GM23338 (cell line): ENCODE results near the gene PDIA5. TPM values are rescaled to one million over a fixed set of nuclear protein-coding genes. Genes with fewer than 3 reads are reported as not detected.

Experiments
- ATAC-seq: fragments of 200-7000 bp; cut with Tn5 transposase; 3 replicates; pipeline ENCODE4 v1.9.1; 2020
- DNase-seq: peaks from one replicate; pipeline ENCODE4 v3.0.0-alpha.2; 2015; ENCODE audit warnings: low spot score
- H2AFZ ChIP-seq: fragments of 200-600 bp; sonication (generic); 2 replicates; pipeline ENCODE4 v1.8.0; 2016; ENCODE audit warnings: antibody characterized with exemption, mild to moderate bottlenecking, moderate library complexity
- H3F3A ChIP-seq: fragments of 200-600 bp; sonication (generic); replicated peaks from 2 replicates; pipeline ENCODE4 v1.8.0; 2017; ENCODE audit warnings: antibody characterized with exemption, mixed run types, low read depth
- H3K27ac ChIP-seq: fragments of 200-600 bp; sonication (generic); 2 replicates; pipeline ENCODE4 v1.6.1; 2016; ENCODE audit warnings: low read depth
- H3K27me3 ChIP-seq: fragments of 200-600 bp; sonication (generic); 2 replicates; pipeline ENCODE4 v1.8.0; 2016; ENCODE audit warnings: mild to moderate bottlenecking, mixed run types, moderate library complexity; ENCODE audit not compliant: insufficient read depth
- H3K36me3 ChIP-seq: fragments of 200-600 bp; sonication (generic); 2 replicates; pipeline ENCODE4 v1.8.0; 2016; ENCODE audit warnings: mild to moderate bottlenecking; ENCODE audit not compliant: insufficient read depth
- H3K4me1 ChIP-seq: fragments of 200-600 bp; sonication (generic); 2 replicates; pipeline ENCODE4 v1.8.0; 2016; ENCODE audit warnings: mild to moderate bottlenecking, moderate library complexity; ENCODE audit not compliant: insufficient read depth
- H3K4me2 ChIP-seq: fragments of 200-600 bp; sonication (generic); 2 replicates; pipeline ENCODE4 v1.7.1; 2017; ENCODE audit warnings: mixed run types
- H3K4me3 ChIP-seq: fragments of 200-600 bp; sonication (generic); 2 replicates; pipeline ENCODE4 v1.6.1; 2016; ENCODE audit warnings: mixed run types
- H3K79me2 ChIP-seq: fragments of 200-600 bp; sonication (generic); replicated peaks from 2 replicates; pipeline ENCODE4 v1.8.0; 2017; ENCODE audit warnings: mild to moderate bottlenecking; ENCODE audit not compliant: insufficient read depth
- H3K9me2 ChIP-seq: fragments of 200-600 bp; sonication (generic); 2 replicates; pipeline ENCODE4 v1.8.0; 2017; ENCODE audit not compliant: insufficient read depth
- H4K20me1 ChIP-seq: fragments of 200-600 bp; sonication (generic); replicated peaks from 2 replicates; pipeline ENCODE4 v1.8.0; 2017; ENCODE audit warnings: mild to moderate bottlenecking; ENCODE audit not compliant: insufficient read depth
- H3K27ac Mint-ChIP-seq: 2 replicates; pipeline ENCODE4 v1.8.0; 2020; ENCODE audit warnings: inconsistent platforms, mild to moderate bottlenecking, moderate library complexity, mixed read lengths
- H3K27me3 Mint-ChIP-seq: 3 replicates; pipeline ENCODE4 v1.8.0; 2022; ENCODE audit warnings: low read depth, mild to moderate bottlenecking, moderate library complexity, mixed read lengths, inconsistent platforms; ENCODE audit not compliant: insufficient read depth, poor library complexity
- H3K36me3 Mint-ChIP-seq: 3 replicates; pipeline ENCODE4 v1.8.0; 2021; ENCODE audit warnings: low read depth, mild to moderate bottlenecking, inconsistent platforms, moderate library complexity, mixed read lengths
- H3K4me1 Mint-ChIP-seq: 3 replicates; pipeline ENCODE4 v1.8.0; 2020; ENCODE audit warnings: mild to moderate bottlenecking, inconsistent platforms, mixed read lengths
- H3K4me3 Mint-ChIP-seq: 3 replicates; pipeline ENCODE4 v1.8.0; 2021; ENCODE audit warnings: moderate library complexity, mild to moderate bottlenecking, inconsistent platforms, mixed read lengths
- H3K9me3 Mint-ChIP-seq: 3 replicates; pipeline ENCODE4 v1.8.0; 2020; ENCODE audit warnings: moderate library complexity, mild to moderate bottlenecking, inconsistent platforms, mixed read lengths
- CREB1 ChIP-seq: fragments of 250-450 bp; sonication (Bioruptor Pico); IDR thresholded peaks from 2 replicates; pipeline ENCODE4 v1.5.0; 2020; ENCODE audit warnings: low read depth, mild to moderate bottlenecking, moderate library complexity
- CTCF ChIP-seq, 2 experiments: fragments of 200-600 bp in 1 of 2; sonication (generic) in 1 of 2; conservative IDR thresholded peaks; 2 replicates each; pipeline versions ENCODE4 v1.5.1 to v1.6.1; 2016 to 2017; ENCODE audit warnings: antibody characterized with exemption in 2 of 2, low read depth in 2 of 2, mild to moderate bottlenecking in 2 of 2, moderate library complexity in 1 of 2
- ETS1 ChIP-seq: IDR thresholded peaks from 2 replicates; pipeline ENCODE4 v1.6.1; 2016; ENCODE audit warnings: antibody characterized with exemption
- EZH2 ChIP-seq: fragments of 200-600 bp; sonication (generic); IDR thresholded peaks from one replicate; pipeline ENCODE4 v1.8.0; 2017; ENCODE audit warnings: antibody characterized with exemption, mild to moderate bottlenecking, low read depth; ENCODE audit not compliant: unreplicated experiment
- EZH2phosphoT487 ChIP-seq: fragments of 200-600 bp; sonication (generic); IDR thresholded peaks from one replicate; pipeline ENCODE4 v1.8.1; 2018; ENCODE audit warnings: antibody characterized with exemption; ENCODE audit not compliant: unreplicated experiment
- JUNB ChIP-seq: IDR thresholded peaks from one replicate; pipeline ENCODE4 v1.6.1; 2016; ENCODE audit warnings: antibody characterized with exemption; ENCODE audit not compliant: unreplicated experiment
- NANOG ChIP-seq: IDR thresholded peaks from 2 replicates; pipeline ENCODE4 v1.6.1; 2016; ENCODE audit warnings: antibody characterized with exemption, borderline replicate concordance
- POLR2AphosphoS5 ChIP-seq: IDR thresholded peaks from 2 replicates; pipeline ENCODE4 v1.6.1; 2016; ENCODE audit warnings: antibody characterized with exemption, low read depth
- STAT1 ChIP-seq: IDR thresholded peaks from one replicate; pipeline ENCODE4 v1.6.1; 2016; ENCODE audit warnings: antibody characterized with exemption; ENCODE audit not compliant: unreplicated experiment
- ZNF114 ChIP-seq: fragments of 250-450 bp; sonication (Bioruptor Pico); IDR thresholded peaks from 2 replicates; pipeline ENCODE4 v1.5.0; 2020; ENCODE audit warnings: mild to moderate bottlenecking, moderate library complexity
- ZNF331 ChIP-seq: fragments of 250-450 bp; sonication (Bioruptor Pico); IDR thresholded peaks from 2 replicates; pipeline ENCODE4 v1.5.0; 2020; ENCODE audit warnings: low read depth, mild to moderate bottlenecking, moderate library complexity
- ZNF462 ChIP-seq: fragments of 250-450 bp; sonication (Bioruptor Pico); IDR thresholded peaks from 2 replicates; pipeline ENCODE4 v1.5.0; 2020; ENCODE audit warnings: mild to moderate bottlenecking, moderate library complexity
- polyA plus RNA-seq: library from polyadenylated mRNA; unstranded; fragments of >200 nt; fragmentation: Nextera tagmentation; extraction: Ambion mirVana; gene quantifications from 2 replicates; pipeline ENCODE4 v1.2.1, GENCODE V29; 2016
- total RNA-seq: library from RNA; depleted of rRNA; stranded (reverse); fragments of >200 nt; shearing (Covaris generic); gene quantifications from 2 replicates; pipeline ENCODE4 v1.2.3, GENCODE V29; 2014

The PDIA5 gene
- total and polyA plus RNA-seq, 2 experiments from 2014 or later = 22.9 to 28.1 TPM

GRCh38 chr3:123155471-123156011, 88.7 kb downstream of the PDIA5 start:
- no peak overlapping the region for H2AFZ ChIP-seq
- no peak overlapping the region for H3K4me2 ChIP-seq
- no peak overlapping the region for H3K4me3 ChIP-seq
- no peak for DNase-seq
- H3K9me3 Mint-ChIP-seq = no peaks in the 10 kb centered on the region; the same call in 2 of the 3 replicates
- peaks cover 2% of the 10 kb centered on the region for H3K27me3 Mint-ChIP-seq
- H3K4me1 Mint-ChIP-seq = peaks cover 2% of the 10 kb centered on the region; the same call in 2 of the 3 replicates
- H3K4me3 Mint-ChIP-seq = no peak overlapping the region
- H3K27ac Mint-ChIP-seq = no peak overlapping the region; the same call in 1 of the 2 replicates
- peaks cover 9% of the 10 kb centered on the region for H3K36me3 Mint-ChIP-seq
- no peaks in the 10 kb centered on the region for H3K27me3 ChIP-seq
- H3K79me2 ChIP-seq = no peaks in the 10 kb centered on the region
- no peaks in the 10 kb centered on the region for H3F3A ChIP-seq
- H3K36me3 ChIP-seq = peaks cover 4% of the 10 kb centered on the region; the same call in 1 of the 2 replicates
- no peaks in the 10 kb centered on the region for H3K4me1 ChIP-seq
- H3K27ac ChIP-seq = no peak overlapping the region
- no peak for ATAC-seq
- TF ChIP-seq ZNF114 (CRISPR knock-in tag) (no peak), EZH2 (no peak), ZNF331 (CRISPR knock-in tag) (no peak), CTCF (conservative IDR thresholded peaks at IDR 0.05; ENCODE audit: low read depth in 2 of 2) (no peak), CREB1 (CRISPR knock-in tag) (no peak), NANOG (no peak), STAT1 (no peak), EZH2phosphoT487 (no peak), ETS1 (no peak), JUNB (no peak), POLR2AphosphoS5 (no peak)
- H4K20me1 ChIP-seq = no peaks in the 10 kb centered on the region; the same call in 1 of the 2 replicates
- no peaks in the 10 kb centered on the region for H3K9me2 ChIP-seq

- no peak overlapping the region for H3K27ac ChIP-seq
- no peaks in the 10 kb centered on the region for H3K79me2 ChIP-seq
- H3K9me2 ChIP-seq = no peaks in the 10 kb centered on the region
- Mint-ChIP-seq H3K36me3 (peaks cover 15% of the 10 kb centered on the region), H3K4me1 (peaks cover 2% of the 10 kb centered on the region; the same call in 2 of the 3 replicates), H3K27ac (no peak overlapping the region), H3K4me3 (no peak overlapping the region), H3K27me3 (peaks cover 2% of the 10 kb centered on the region), H3K9me3 (no peaks in the 10 kb centered on the region; the same call in 2 of the 3 replicates)
- H2AFZ ChIP-seq = no peak overlapping the region
- peaks cover 4% of the 10 kb centered on the region; the same call in 1 of the 2 replicates for H3K36me3 ChIP-seq
- no peak overlapping the region for H3K4me3 ChIP-seq
- H3F3A ChIP-seq = no peaks in the 10 kb centered on the region
- no peaks in the 10 kb centered on the region for H3K4me1 ChIP-seq
- H4K20me1 ChIP-seq = no peaks in the 10 kb centered on the region; the same call in 1 of the 2 replicates
- ATAC-seq (no peak), DNase-seq (no peak)
- H3K4me2 ChIP-seq = no peak overlapping the region
- H3K27me3 ChIP-seq = no peaks in the 10 kb centered on the region
- TF ChIP-seq ZNF462 (CRISPR knock-in tag) = no peak
Observed at GRCh38 chr3:123156276-123156995, 89.6 kb downstream of the PDIA5 start.
